ENCODE measurements around the gene DMRTA2.

- TF ChIP-seq POLR2AphosphoS5 (IDR thresholded peaks at IDR 0.05; ENCODE audit: low read depth, low read length) (no peak), SAP30 (IDR thresholded peaks at IDR 0.05; ENCODE audit: insufficient read depth, insufficient replicate concordance, low read length) (no peak), MAFK (IDR thresholded peaks at IDR 0.05; ENCODE audit: low read depth, low read length) (no peak), CHD2 (IDR thresholded peaks at IDR 0.05; ENCODE audit: low read length) (no peak)
- TF ChIP-seq, protein P1, sequence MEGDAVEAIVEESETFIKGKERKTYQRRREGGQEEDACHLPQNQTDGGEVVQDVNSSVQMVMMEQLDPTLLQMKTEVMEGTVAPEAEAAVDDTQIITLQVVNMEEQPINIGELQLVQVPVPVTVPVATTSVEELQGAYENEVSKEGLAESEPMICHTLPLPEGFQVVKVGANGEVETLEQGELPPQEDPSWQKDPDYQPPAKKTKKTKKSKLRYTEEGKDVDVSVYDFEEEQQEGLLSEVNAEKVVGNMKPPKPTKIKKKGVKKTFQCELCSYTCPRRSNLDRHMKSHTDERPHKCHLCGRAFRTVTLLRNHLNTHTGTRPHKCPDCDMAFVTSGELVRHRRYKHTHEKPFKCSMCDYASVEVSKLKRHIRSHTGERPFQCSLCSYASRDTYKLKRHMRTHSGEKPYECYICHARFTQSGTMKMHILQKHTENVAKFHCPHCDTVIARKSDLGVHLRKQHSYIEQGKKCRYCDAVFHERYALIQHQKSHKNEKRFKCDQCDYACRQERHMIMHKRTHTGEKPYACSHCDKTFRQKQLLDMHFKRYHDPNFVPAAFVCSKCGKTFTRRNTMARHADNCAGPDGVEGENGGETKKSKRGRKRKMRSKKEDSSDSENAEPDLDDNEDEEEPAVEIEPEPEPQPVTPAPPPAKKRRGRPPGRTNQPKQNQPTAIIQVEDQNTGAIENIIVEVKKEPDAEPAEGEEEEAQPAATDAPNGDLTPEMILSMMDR (IDR thresholded peaks at IDR 0.05; ENCODE audit: control extremely low read depth in 1 of 3, insufficient read depth in 1 of 3, low read depth in 1 of 3, low read length in 3 of 3) = no peak
These were observed 51.5 kb downstream of the DMRTA2 start for GRCh38 chr1:50371749-50372148.

Measured in H1 (cell line).